K562 (cell line): Measurements from ENCODE around the gene AKT1S1. TPM values are rescaled to one million over a fixed set of nuclear protein-coding genes. Genes with fewer than 3 reads are reported as not detected.

Source experiments
- E2F3 ChIP-seq: fragments of 250-450 bp; sonication (Bioruptor Pico); IDR thresholded peaks from 2 replicates; pipeline ENCODE4 v1.4.0; 2020; ENCODE audit warnings: mild to moderate bottlenecking
- HNRNPUL1 ChIP-seq: fragments of 200-400 bp; formaldehyde crosslinking; IDR thresholded peaks from 2 replicates; pipeline ENCODE4 v1.6.1; 2017; ENCODE audit warnings: low read length
- ILK ChIP-seq: fragments of 450-650 bp; IDR thresholded peaks from 2 replicates; pipeline ENCODE4 v1.6.1; 2016; ENCODE audit warnings: missing genetic modification characterization, low read depth, mild to moderate bottlenecking, missing compliant biosample characterization, moderate library complexity, borderline replicate concordance
- KDM1A ChIP-seq, 2 experiments: fragments of 450-650 bp; IDR thresholded peaks; 2 replicates each; pipeline ENCODE4 v1.6.1; 2016; ENCODE audit warnings: mild to moderate bottlenecking in 2 of 2
- MECOM ChIP-seq: fragments of 250-450 bp; sonication (Bioruptor Pico); IDR thresholded peaks from 2 replicates; pipeline ENCODE4 v1.8.0; 2022; ENCODE audit warnings: inconsistent platforms
- MTA3 ChIP-seq: fragments of 450-650 bp; formaldehyde crosslinking; IDR thresholded peaks from 2 replicates; pipeline ENCODE4 v1.6.1; 2017; ENCODE audit warnings: mild to moderate bottlenecking, borderline replicate concordance
- NFE2 ChIP-seq: IDR thresholded peaks from 2 replicates; pipeline ENCODE4 v1.6.1; 2014; ENCODE audit warnings: antibody characterized with exemption, low read depth
- PHTF2 ChIP-seq: fragments of 250-450 bp; sonication (Bioruptor Pico); IDR thresholded peaks from 2 replicates; pipeline ENCODE4 v1.5.0; 2021; ENCODE audit warnings: mild to moderate bottlenecking
- ZNF583 ChIP-seq: fragments of 250-450 bp; sonication (Bioruptor Pico); IDR thresholded peaks from 2 replicates; pipeline ENCODE4 v1.4.0; 2020
- polyA plus RNA-seq, 8 experiments: library from polyadenylated mRNA; depleted of rRNA in 4 of 8; stranded (reverse) in 5 of 8; unstranded in 3 of 8; fragments of >200 nt; fragmentation: Nextera tagmentation in 2 of 8; fragmentation: Illumina TruSeq in 1 of 8; extraction: Ambion mirVana in 2 of 8; extraction: Trizol in 1 of 8; gene quantifications; 2 replicates each; pipeline versions ENCODE4 v1.2.1 to v1.2.3, GENCODE V29; 2011 to 2014; ENCODE audit warnings: inconsistent platforms in 1 of 8, missing spikeins in 1 of 8
- total RNA-seq, 7 experiments: library from RNA; depleted of rRNA in 6 of 7; stranded (reverse); fragments of >200 nt in 6 of 7; fragmentation: Illumina TruSeq in 2 of 7; extraction: Trizol in 2 of 7; gene quantifications; 2 replicates each; pipeline versions ENCODE4 v1.2.1 to v1.2.3, GENCODE V29; 2011 to 2021; ENCODE audit warnings: low replicate concordance in 1 of 7
- TF ChIP-seq, protein P1 (sequence below): sonication (generic); formaldehyde crosslinking; IDR thresholded peaks from 2 replicates; pipeline ENCODE4 v1.8.0; 2022; ENCODE audit warnings: mild to moderate bottlenecking, missing genetic modification reagents
- TF ChIP-seq, protein P2 (sequence below): fragments of 450-650 bp; IDR thresholded peaks from 2 replicates; pipeline ENCODE4 v1.6.1; 2018; ENCODE audit not compliant: partially characterized antibody
- TF ChIP-seq, protein P3 (sequence below), 2 experiments: fragments of 450-650 bp; conservative IDR thresholded peaks; 2 replicates each; pipeline ENCODE4 v1.6.1; 2017; ENCODE audit warnings: mild to moderate bottlenecking in 2 of 2, moderate library complexity in 2 of 2
- TF ChIP-seq, protein P4 (sequence below): sonication (generic); formaldehyde crosslinking; IDR thresholded peaks from 2 replicates; pipeline ENCODE4 v1.9.0; 2022; ENCODE audit warnings: mild to moderate bottlenecking, missing genetic modification reagents

Gene AKT1S1
- total and polyA plus RNA-seq, 9 of the 15 experiments (the other 6 are each of a cell fraction or from before 2014, with no cell fraction given): 1.2 to 50.3 (median 17.1) TPM

DNA sequence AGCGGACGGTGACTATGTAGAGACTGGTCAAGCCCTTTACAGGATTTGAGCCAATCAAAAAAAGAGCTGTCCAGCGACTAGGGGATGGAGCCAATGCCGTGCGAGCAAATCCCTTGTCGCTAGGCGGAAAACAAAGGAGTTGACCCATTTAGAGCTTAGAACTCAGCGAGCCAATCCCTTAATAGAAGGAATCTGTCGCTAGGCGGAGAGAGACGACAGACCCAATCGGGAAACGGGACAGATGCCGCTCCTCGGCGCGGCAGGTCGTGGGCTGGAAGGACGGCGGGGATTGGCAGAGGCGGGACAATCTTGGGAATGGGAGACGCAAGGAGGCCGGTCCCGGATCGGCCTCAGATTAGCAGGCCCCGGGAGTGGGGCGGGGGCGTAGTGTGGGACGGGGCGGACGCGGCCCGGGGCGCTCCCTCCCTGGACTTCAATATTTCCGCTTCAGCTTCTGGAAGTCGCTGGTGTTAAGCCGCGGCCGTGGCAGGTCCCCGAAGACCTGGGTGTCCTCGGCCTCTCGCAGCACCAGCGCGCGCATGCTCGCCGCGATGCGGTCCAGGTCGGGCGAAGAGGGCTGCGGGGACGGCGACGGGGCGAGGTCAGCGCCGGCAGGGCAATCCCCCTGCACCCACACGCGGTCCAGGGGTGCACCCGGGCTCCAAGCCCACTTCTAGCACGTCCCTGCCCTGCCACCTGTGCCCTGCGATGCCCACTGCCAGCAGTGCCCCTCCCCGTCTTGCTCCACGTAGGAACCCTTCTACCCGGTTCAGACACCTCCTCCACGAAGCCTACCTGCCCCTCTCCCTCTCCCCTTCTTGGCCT lies 7.5 kb downstream of the AKT1S1 start (continued):
- TF ChIP-seq, protein P1, sequence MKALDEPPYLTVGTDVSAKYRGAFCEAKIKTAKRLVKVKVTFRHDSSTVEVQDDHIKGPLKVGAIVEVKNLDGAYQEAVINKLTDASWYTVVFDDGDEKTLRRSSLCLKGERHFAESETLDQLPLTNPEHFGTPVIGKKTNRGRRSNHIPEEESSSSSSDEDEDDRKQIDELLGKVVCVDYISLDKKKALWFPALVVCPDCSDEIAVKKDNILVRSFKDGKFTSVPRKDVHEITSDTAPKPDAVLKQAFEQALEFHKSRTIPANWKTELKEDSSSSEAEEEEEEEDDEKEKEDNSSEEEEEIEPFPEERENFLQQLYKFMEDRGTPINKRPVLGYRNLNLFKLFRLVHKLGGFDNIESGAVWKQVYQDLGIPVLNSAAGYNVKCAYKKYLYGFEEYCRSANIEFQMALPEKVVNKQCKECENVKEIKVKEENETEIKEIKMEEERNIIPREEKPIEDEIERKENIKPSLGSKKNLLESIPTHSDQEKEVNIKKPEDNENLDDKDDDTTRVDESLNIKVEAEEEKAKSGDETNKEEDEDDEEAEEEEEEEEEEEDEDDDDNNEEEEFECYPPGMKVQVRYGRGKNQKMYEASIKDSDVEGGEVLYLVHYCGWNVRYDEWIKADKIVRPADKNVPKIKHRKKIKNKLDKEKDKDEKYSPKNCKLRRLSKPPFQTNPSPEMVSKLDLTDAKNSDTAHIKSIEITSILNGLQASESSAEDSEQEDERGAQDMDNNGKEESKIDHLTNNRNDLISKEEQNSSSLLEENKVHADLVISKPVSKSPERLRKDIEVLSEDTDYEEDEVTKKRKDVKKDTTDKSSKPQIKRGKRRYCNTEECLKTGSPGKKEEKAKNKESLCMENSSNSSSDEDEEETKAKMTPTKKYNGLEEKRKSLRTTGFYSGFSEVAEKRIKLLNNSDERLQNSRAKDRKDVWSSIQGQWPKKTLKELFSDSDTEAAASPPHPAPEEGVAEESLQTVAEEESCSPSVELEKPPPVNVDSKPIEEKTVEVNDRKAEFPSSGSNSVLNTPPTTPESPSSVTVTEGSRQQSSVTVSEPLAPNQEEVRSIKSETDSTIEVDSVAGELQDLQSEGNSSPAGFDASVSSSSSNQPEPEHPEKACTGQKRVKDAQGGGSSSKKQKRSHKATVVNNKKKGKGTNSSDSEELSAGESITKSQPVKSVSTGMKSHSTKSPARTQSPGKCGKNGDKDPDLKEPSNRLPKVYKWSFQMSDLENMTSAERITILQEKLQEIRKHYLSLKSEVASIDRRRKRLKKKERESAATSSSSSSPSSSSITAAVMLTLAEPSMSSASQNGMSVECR (CRISPR knock-in tag): 0 out of 2 replicates have a peak, but pooled peaks have one; percentile 13
- TF ChIP-seq, protein P2, sequence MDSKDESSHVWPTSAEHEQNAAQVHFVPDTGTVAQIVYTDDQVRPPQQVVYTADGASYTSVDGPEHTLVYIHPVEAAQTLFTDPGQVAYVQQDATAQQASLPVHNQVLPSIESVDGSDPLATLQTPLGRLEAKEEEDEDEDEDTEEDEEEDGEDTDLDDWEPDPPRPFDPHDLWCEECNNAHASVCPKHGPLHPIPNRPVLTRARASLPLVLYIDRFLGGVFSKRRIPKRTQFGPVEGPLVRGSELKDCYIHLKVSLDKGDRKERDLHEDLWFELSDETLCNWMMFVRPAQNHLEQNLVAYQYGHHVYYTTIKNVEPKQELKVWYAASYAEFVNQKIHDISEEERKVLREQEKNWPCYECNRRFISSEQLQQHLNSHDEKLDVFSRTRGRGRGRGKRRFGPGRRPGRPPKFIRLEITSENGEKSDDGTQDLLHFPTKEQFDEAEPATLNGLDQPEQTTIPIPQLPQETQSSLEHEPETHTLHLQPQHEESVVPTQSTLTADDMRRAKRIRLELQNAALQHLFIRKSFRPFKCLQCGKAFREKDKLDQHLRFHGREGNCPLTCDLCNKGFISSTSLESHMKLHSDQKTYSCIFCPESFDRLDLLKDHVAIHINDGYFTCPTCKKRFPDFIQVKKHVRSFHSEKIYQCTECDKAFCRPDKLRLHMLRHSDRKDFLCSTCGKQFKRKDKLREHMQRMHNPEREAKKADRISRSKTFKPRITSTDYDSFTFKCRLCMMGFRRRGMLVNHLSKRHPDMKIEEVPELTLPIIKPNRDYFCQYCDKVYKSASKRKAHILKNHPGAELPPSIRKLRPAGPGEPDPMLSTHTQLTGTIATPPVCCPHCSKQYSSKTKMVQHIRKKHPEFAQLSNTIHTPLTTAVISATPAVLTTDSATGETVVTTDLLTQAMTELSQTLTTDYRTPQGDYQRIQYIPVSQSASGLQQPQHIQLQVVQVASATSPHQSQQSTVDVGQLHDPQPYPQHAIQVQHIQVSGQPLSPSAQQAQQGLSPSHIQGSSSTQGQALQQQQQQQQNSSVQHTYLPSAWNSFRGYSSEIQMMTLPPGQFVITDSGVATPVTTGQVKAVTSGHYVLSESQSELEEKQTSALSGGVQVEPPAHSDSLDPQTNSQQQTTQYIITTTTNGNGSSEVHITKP: peak; percentile 98
- TF ChIP-seq ILK (tag): no peak
- TF ChIP-seq HNRNPUL1: no peak
- 0 out of 2 replicates have a peak, but pooled peaks have one; percentile 37 for TF ChIP-seq ZNF583 (CRISPR knock-in tag)
- peak; percentile 54; the same call in 1 of the 2 replicates for TF ChIP-seq E2F3 (CRISPR knock-in tag)
- TF ChIP-seq, protein P3, sequence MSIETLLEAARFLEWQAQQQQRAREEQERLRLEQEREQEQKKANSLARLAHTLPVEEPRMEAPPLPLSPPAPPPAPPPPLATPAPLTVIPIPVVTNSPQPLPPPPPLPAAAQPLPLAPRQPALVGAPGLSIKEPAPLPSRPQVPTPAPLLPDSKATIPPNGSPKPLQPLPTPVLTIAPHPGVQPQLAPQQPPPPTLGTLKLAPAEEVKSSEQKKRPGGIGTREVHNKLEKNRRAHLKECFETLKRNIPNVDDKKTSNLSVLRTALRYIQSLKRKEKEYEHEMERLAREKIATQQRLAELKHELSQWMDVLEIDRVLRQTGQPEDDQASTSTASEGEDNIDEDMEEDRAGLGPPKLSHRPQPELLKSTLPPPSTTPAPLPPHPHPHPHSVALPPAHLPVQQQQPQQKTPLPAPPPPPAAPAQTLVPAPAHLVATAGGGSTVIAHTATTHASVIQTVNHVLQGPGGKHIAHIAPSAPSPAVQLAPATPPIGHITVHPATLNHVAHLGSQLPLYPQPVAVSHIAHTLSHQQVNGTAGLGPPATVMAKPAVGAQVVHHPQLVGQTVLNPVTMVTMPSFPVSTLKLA (conservative IDR thresholded peaks at IDR 0.05): peak in 1 of 2 experiments; percentile 51; a peak in 1 of 4 replicates
- peak; percentile 40; the same call in 1 of the 2 replicates for TF ChIP-seq MTA3
- TF ChIP-seq, protein P4, sequence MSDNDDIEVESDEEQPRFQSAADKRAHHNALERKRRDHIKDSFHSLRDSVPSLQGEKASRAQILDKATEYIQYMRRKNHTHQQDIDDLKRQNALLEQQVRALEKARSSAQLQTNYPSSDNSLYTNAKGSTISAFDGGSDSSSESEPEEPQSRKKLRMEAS (CRISPR knock-in tag): peak; percentile 69; the same call in 1 of the 2 replicates
- TF ChIP-seq PHTF2 (CRISPR knock-in tag): no peak
- no peak for TF ChIP-seq KDM1A (IDR thresholded peaks at IDR 0.05)
- 0 out of 2 replicates have a peak, but pooled peaks have one; percentile 2 for TF ChIP-seq NFE2
- 0 out of 2 replicates have a peak, but pooled peaks have one; percentile 11 for TF ChIP-seq MECOM
